ENCODE results near the gene RPL28.

The RPL28 gene

GRCh38 chr19:55353803-55354697 lies 31.7 kb upstream of the RPL28 start:
- peak; percentile 45 for DNase-seq (ENCODE audit: low read depth)

GRCh38 chr19:55354698-55355212 lies 31.0 kb upstream of the RPL28 start, which contains the start of gene COX6B2:
Gene COX6B2, minus strand, starts transcription at chr19:55354719. Its CDS starts 198 bp downstream, at chr19:55354521.
- no peak for DNase-seq (ENCODE audit: low read depth)

GRCh38 chr19:55355213-55355821 lies 30.4 kb upstream of the RPL28 start:
- DNase-seq (ENCODE audit: low read depth) = no peak

GRCh38 chr19:55358493-55358892 lies 27.2 kb upstream of the RPL28 start:
- no peak for DNase-seq (ENCODE audit: low read depth)

GRCh38 chr19:55358943-55359908 lies 26.5 kb upstream of the RPL28 start:
- no peak for DNase-seq (ENCODE audit: low read depth)

- no peak for DNase-seq (ENCODE audit: low read depth)
Observed at GRCh38 chr19:55360902-55361301, 24.8 kb upstream of the RPL28 start.

GRCh38 chr19:55362174-55362989 lies 23.4 kb upstream of the RPL28 start:
- DNase-seq (ENCODE audit: low read depth) = no peak

GRCh38 chr19:55362990-55363716 lies 22.6 kb upstream of the RPL28 start, which contains the start of gene GARIN5B:
Gene GARIN5B, minus strand, starts transcription at chr19:55363260. Its CDS starts 194 bp downstream, at chr19:55363066.
- DNase-seq (ENCODE audit: low read depth) = no peak

- no peak for DNase-seq (ENCODE audit: low read depth)
Observed at GRCh38 chr19:55365245-55365644, 20.5 kb upstream of the RPL28 start.

- DNase-seq (ENCODE audit: low read depth) = no peak
Observed at GRCh38 chr19:55365964-55366363, 19.8 kb upstream of the RPL28 start.

GRCh38 chr19:55366790-55367189 lies 18.9 kb upstream of the RPL28 start:
- no peak for DNase-seq (ENCODE audit: low read depth)

GRCh38 chr19:55368106-55368505 lies 17.6 kb upstream of the RPL28 start:
- DNase-seq (ENCODE audit: low read depth) = no peak

- DNase-seq (ENCODE audit: low read depth) = no peak
Observed at GRCh38 chr19:55368701-55369563, 16.8 kb upstream of the RPL28 start.

GRCh38 chr19:55369653-55370304 lies 16.0 kb upstream of the RPL28 start:
- DNase-seq (ENCODE audit: low read depth) = peak; percentile 30

GRCh38 chr19:55370305-55370988 lies 15.3 kb upstream of the RPL28 start, which contains the start of gene IL11:
Gene IL11, minus strand, starts transcription at chr19:55370463. Its CDS starts 153 bp downstream, at chr19:55370310.
- DNase-seq (ENCODE audit: low read depth) = no peak

- DNase-seq (ENCODE audit: low read depth) = peak; percentile 30
Observed at GRCh38 chr19:55372316-55373081, 13.2 kb upstream of the RPL28 start.

GRCh38 chr19:55373306-55373992 lies 12.3 kb upstream of the RPL28 start:
- DNase-seq (ENCODE audit: low read depth) = no peak
